HepG2 (cell line): ENCODE measurements around the gene RPL35A.
"Not testable (repeated sequence)": the region's sequence is repeated elsewhere in the genome, so short reads cannot be mapped to it uniquely, and the experiment has no call there.

Experiments
- AGO2 ChIP-seq: fragments of 200-400 bp; formaldehyde crosslinking; optimal IDR thresholded peaks from 2 replicates; pipeline ENCODE3; 2017; ENCODE audit warnings: mild to moderate bottlenecking, low read depth, low read length, moderate library complexity
- E2F5 ChIP-seq: sonication (generic); formaldehyde crosslinking; conservative IDR thresholded peaks from 2 replicates; pipeline ENCODE4 v1.4.0; 2020; ENCODE audit warnings: missing genetic modification reagents
- FLYWCH1 ChIP-seq: sonication (generic); formaldehyde crosslinking; IDR thresholded peaks from 2 replicates; pipeline ENCODE4 v1.8.1; 2023; ENCODE audit warnings: mild to moderate bottlenecking, missing genetic modification reagents
- HDAC6 ChIP-seq: fragments of 200-600 bp; sonication (generic); IDR thresholded peaks from 2 replicates; pipeline ENCODE4 v1.7.0; 2017; ENCODE audit warnings: mild to moderate bottlenecking, antibody characterized with exemption, low read length, low read depth
- ZBTB4 ChIP-seq: sonication (generic); formaldehyde crosslinking; IDR thresholded peaks from 2 replicates; pipeline ENCODE4 v1.4.0; 2020; ENCODE audit warnings: missing genetic modification reagents, mild to moderate bottlenecking, borderline replicate concordance

GRCh38 chr3:197927578-197927977 lies 22.4 kb upstream of the RPL35A start:
- TF ChIP-seq FLYWCH1 (CRISPR knock-in tag); AGO2; ZBTB4 (CRISPR knock-in tag); E2F5 (CRISPR knock-in tag); HDAC6: not testable (repeated sequence)
